ENCODE results near the gene PARP11. TPM values are rescaled to one million over a fixed set of nuclear protein-coding genes. Genes with fewer than 3 reads are reported as not detected.
"Not testable (repeated sequence)": the region's sequence is repeated elsewhere in the genome, so short reads cannot be mapped to it uniquely, and the experiment has no call there.

Gene PARP11
- total RNA-seq, 4 donors from 2014 or later = 0.77 to 16.4 (median 8.8) TPM

DNA sequence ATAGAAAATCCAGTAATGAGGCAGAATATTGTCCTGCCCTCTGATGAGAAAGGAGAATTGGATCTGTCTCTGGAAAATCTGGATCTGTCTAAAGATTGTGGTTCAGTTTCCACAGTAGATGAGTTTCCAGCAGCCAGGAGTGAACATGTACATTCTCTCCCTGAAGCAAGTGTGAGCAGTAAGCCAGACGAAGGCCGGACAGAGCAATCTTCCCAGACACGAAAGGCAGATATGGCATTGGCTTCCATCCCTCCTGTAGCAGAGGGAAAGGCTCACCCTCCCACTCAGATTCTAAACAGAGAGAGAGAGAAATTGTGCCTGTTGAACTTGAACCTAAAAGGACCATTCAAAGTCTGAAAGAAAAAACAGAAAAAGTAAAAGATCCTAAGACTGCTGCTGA, 31.4 kb downstream of the PARP11 start:
- H3K4me1 ChIP-seq = no peaks in the 10 kb centered on the region
- no peaks in the 10 kb centered on the region for H3K36me3 ChIP-seq
- no peak overlapping the region for H3K27ac ChIP-seq
- DNase-seq = no peak
- no peak overlapping the region for H3K4me3 ChIP-seq
- no peaks in the 10 kb centered on the region for H3K9me3 ChIP-seq
- intact Hi-C loops (cut with DNase I; ENCODE audit: low total_unique reads) = no loop called here
- no peaks in the 10 kb centered on the region for H3K27me3 ChIP-seq
- TF ChIP-seq, protein P1, sequence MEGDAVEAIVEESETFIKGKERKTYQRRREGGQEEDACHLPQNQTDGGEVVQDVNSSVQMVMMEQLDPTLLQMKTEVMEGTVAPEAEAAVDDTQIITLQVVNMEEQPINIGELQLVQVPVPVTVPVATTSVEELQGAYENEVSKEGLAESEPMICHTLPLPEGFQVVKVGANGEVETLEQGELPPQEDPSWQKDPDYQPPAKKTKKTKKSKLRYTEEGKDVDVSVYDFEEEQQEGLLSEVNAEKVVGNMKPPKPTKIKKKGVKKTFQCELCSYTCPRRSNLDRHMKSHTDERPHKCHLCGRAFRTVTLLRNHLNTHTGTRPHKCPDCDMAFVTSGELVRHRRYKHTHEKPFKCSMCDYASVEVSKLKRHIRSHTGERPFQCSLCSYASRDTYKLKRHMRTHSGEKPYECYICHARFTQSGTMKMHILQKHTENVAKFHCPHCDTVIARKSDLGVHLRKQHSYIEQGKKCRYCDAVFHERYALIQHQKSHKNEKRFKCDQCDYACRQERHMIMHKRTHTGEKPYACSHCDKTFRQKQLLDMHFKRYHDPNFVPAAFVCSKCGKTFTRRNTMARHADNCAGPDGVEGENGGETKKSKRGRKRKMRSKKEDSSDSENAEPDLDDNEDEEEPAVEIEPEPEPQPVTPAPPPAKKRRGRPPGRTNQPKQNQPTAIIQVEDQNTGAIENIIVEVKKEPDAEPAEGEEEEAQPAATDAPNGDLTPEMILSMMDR (IDR thresholded peaks at IDR 0.05) = no peak

GRCh38 chr12:3840833-3841232, 32.4 kb downstream of the PARP11 start:
- H3K27me3 ChIP-seq; H3K4me3 ChIP-seq; H3K36me3 ChIP-seq; DNase-seq; H3K4me1 ChIP-seq; H3K9me3 ChIP-seq; intact Hi-C loops (cut with DNase I; ENCODE audit: low total_unique reads); H3K27ac ChIP-seq: not testable (repeated sequence)

DNA sequence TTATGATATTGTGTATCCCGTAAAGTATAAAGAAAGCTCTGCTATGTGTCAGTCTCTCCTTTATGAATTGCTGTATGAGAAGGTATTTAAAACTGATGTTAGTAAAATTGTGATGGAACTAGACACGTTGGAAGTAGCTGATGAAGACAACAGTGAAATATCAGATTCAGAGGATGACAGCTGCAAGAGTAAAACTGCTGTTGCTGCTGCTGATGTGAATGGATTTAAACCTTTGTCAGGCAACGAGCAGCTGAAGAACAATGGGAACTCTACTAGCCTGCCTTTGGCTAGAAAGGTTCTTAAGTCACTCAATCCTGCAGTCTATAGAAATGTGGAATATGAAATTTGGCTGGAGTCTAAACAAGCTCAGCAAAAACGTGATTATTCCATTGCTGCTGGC, 33.5 kb downstream of the PARP11 start:
- DNase-seq; H3K36me3 ChIP-seq; H3K27me3 ChIP-seq; H3K4me3 ChIP-seq; intact Hi-C loops (cut with DNase I; ENCODE audit: low total_unique reads); H3K4me1 ChIP-seq; H3K27ac ChIP-seq; H3K9me3 ChIP-seq: not testable (repeated sequence)

- H3K27me3 ChIP-seq; H3K27ac ChIP-seq; H3K36me3 ChIP-seq; H3K4me3 ChIP-seq; intact Hi-C loops (cut with DNase I; ENCODE audit: low total_unique reads); H3K9me3 ChIP-seq; H3K4me1 ChIP-seq; DNase-seq: not testable (repeated sequence)
Observed at GRCh38 chr12:3838701-3839548, 34.3 kb downstream of the PARP11 start.

- no peaks in the 10 kb centered on the region for H3K36me3 ChIP-seq
- H3K27ac ChIP-seq = no peak overlapping the region
- H3K4me1 ChIP-seq = no peaks in the 10 kb centered on the region
- intact Hi-C loops (cut with DNase I; ENCODE audit: low total_unique reads) = no loop called here
- no peak for TF ChIP-seq POLR2A (IDR thresholded peaks at IDR 0.05)
- TF ChIP-seq, protein P1 (IDR thresholded peaks at IDR 0.05) = no peak
- H3K27me3 ChIP-seq = no peaks in the 10 kb centered on the region
- H3K4me3 ChIP-seq = no peak overlapping the region
- DNase-seq = no peak
- no peaks in the 10 kb centered on the region for H3K9me3 ChIP-seq
Observed at GRCh38 chr12:3838076-3838475, 35.1 kb downstream of the PARP11 start.

- no peak for DNase-seq
- Histone ChIP-seq H3K27me3 (no peaks in the 10 kb centered on the region), H3K36me3 (no peaks in the 10 kb centered on the region), H3K4me3 (no peak overlapping the region), H3K9me3 (no peaks in the 10 kb centered on the region), H3K27ac (no peak overlapping the region), H3K4me1 (no peaks in the 10 kb centered on the region)
- intact Hi-C loops (cut with DNase I; ENCODE audit: low total_unique reads) = no loop called here
- TF ChIP-seq POLR2A (IDR thresholded peaks at IDR 0.05) = no peak
Observed at GRCh38 chr12:3837049-3837448, 36.1 kb downstream of the PARP11 start.

DNA sequence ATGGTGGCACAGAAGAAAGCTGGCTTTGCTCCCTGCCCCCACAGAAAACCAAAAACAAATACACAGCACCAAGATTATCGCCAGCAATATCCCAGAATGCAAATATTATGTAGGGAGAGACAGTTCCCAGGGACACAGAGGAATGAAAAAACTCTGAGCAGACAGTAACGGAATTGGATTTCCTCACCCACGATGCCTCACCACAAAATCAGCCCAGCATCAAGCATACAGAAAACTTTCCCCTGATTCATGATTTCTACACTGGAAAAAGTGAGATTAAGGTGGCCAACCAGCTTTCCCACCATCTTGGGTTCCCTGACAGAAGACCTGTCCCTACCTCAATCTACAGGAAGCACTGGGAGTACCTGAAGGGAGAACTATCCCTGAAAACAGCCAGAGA, 36.6 kb downstream of the PARP11 start:
- Histone ChIP-seq H3K27me3 (no peaks in the 10 kb centered on the region), H3K36me3 (no peaks in the 10 kb centered on the region), H3K9me3 (no peaks in the 10 kb centered on the region), H3K4me1 (no peaks in the 10 kb centered on the region), H3K4me3 (no peak overlapping the region), H3K27ac (no peak overlapping the region)
- TF ChIP-seq, protein P1 (IDR thresholded peaks at IDR 0.05) = no peak
- TF ChIP-seq POLR2A (IDR thresholded peaks at IDR 0.05) = no peak
- intact Hi-C loops (cut with DNase I; ENCODE audit: low total_unique reads) = no loop called here
- no peak for DNase-seq

Measured in uterus (tissue), 4 donors.